Parathyroid adenoma (tissue), 2 donors: ENCODE results near the gene IL20RB.

Source experiments
- H2AFZ ChIP-seq: fragments of 300-600 bp; sonication (generic); one replicate; pipeline ENCODE4 v1.7.0; 2017; ENCODE audit warnings: antibody characterized with exemption, mild to moderate bottlenecking
- H3K27ac ChIP-seq: fragments of 300-600 bp; sonication (generic); one replicate; pipeline ENCODE4 v1.7.0; 2017
- H3K27me3 ChIP-seq: fragments of 300-600 bp; sonication (generic); one replicate; pipeline ENCODE4 v1.7.0; 2017; ENCODE audit warnings: low read length; ENCODE audit not compliant: control insufficient read depth, insufficient read depth
- H3K36me3 ChIP-seq: fragments of 300-600 bp; sonication (generic); one replicate; pipeline ENCODE4 v1.7.0; 2017; ENCODE audit warnings: low read length; ENCODE audit not compliant: control insufficient read depth, insufficient read depth
- H3K4me1 ChIP-seq: fragments of 300-600 bp; sonication (generic); one replicate; pipeline ENCODE4 v1.7.0; 2017; ENCODE audit warnings: control low read depth
- H3K4me2 ChIP-seq: fragments of 300-600 bp; sonication (generic); one replicate; pipeline ENCODE4 v1.7.0; 2017; ENCODE audit warnings: low read length
- H3K4me3 ChIP-seq: fragments of 300-600 bp; sonication (generic); one replicate; pipeline ENCODE4 v1.7.0; 2017; ENCODE audit warnings: low read depth, low read length
- H3K79me2 ChIP-seq: fragments of 300-600 bp; sonication (generic); one replicate; pipeline ENCODE4 v1.7.0; 2017; ENCODE audit warnings: control low read depth
- H3K9ac ChIP-seq: fragments of 300-600 bp; sonication (generic); one replicate; pipeline ENCODE4 v1.7.0; 2017; ENCODE audit warnings: mild to moderate bottlenecking
- H3K9me3 ChIP-seq: fragments of 300-600 bp; sonication (generic); one replicate; pipeline ENCODE4 v1.7.0; 2017; ENCODE audit warnings: low read length; ENCODE audit not compliant: control insufficient read depth
- TF ChIP-seq, protein P1 (sequence below): fragments of 300-600 bp; sonication (generic); IDR thresholded peaks from one replicate; pipeline ENCODE4 v1.7.0; 2017; ENCODE audit warnings: antibody characterized with exemption, mild to moderate bottlenecking
- donor health status: primary hyperparathyroidism.

Gene IL20RB

GRCh38 chr3:137047240-137047639 is 89.5 kb downstream of the IL20RB start:
- H3K27ac ChIP-seq = no peak overlapping the region
- no peak overlapping the region for H3K4me3 ChIP-seq
- no peaks in the 10 kb centered on the region for H3K9me3 ChIP-seq
- no peak overlapping the region for H3K9ac ChIP-seq
- no peaks in the 10 kb centered on the region for H3K36me3 ChIP-seq
- H3K27me3 ChIP-seq = no peaks in the 10 kb centered on the region
- H3K79me2 ChIP-seq = no peaks in the 10 kb centered on the region
- no peaks in the 10 kb centered on the region for H3K4me1 ChIP-seq
- no peak overlapping the region for H2AFZ ChIP-seq
- no peak overlapping the region for H3K4me2 ChIP-seq
- TF ChIP-seq, protein P1, sequence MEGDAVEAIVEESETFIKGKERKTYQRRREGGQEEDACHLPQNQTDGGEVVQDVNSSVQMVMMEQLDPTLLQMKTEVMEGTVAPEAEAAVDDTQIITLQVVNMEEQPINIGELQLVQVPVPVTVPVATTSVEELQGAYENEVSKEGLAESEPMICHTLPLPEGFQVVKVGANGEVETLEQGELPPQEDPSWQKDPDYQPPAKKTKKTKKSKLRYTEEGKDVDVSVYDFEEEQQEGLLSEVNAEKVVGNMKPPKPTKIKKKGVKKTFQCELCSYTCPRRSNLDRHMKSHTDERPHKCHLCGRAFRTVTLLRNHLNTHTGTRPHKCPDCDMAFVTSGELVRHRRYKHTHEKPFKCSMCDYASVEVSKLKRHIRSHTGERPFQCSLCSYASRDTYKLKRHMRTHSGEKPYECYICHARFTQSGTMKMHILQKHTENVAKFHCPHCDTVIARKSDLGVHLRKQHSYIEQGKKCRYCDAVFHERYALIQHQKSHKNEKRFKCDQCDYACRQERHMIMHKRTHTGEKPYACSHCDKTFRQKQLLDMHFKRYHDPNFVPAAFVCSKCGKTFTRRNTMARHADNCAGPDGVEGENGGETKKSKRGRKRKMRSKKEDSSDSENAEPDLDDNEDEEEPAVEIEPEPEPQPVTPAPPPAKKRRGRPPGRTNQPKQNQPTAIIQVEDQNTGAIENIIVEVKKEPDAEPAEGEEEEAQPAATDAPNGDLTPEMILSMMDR = no peak

DNA sequence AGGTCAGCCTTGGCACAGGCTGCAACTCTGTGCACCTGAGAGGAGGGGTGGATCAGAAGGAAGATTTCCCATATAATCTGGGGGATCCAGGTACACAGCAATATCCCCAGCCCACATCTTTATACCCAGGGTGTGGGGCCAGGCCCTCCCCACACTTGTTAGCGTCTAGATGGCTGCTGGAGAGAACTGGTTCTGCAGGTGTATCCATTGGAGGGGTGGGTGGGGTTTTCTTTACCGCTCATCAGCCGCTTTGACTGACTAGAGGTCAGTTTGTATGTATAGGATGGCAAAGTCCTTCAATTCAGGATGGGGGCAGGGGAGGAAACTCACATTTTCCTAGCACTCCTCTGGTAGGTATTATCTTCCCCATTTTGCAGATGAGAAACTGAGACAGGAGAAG is 92.5 kb downstream of the IL20RB start:
- Histone ChIP-seq H3K27ac (no peak overlapping the region), H3K4me2 (no peak overlapping the region), H3K4me1 (no peaks in the 10 kb centered on the region), H3K79me2 (no peaks in the 10 kb centered on the region), H3K4me3 (no peak overlapping the region), H3K36me3 (no peaks in the 10 kb centered on the region), H2AFZ (no peak overlapping the region), H3K9me3 (no peaks in the 10 kb centered on the region), H3K9ac (no peak overlapping the region), H3K27me3 (no peaks in the 10 kb centered on the region)
- TF ChIP-seq, protein P1 = no peak

- H3K27ac ChIP-seq = no peak overlapping the region
- no peaks in the 10 kb centered on the region for H3K79me2 ChIP-seq
- H3K4me1 ChIP-seq = peaks cover 9% of the 10 kb centered on the region
- H3K36me3 ChIP-seq = no peaks in the 10 kb centered on the region
- no peak overlapping the region for H3K9ac ChIP-seq
- no peaks in the 10 kb centered on the region for H3K27me3 ChIP-seq
- H2AFZ ChIP-seq = no peak overlapping the region
- no peak overlapping the region for H3K4me3 ChIP-seq
- H3K9me3 ChIP-seq = no peaks in the 10 kb centered on the region
- H3K4me2 ChIP-seq = no peak overlapping the region
- TF ChIP-seq, protein P1 = no peak
Observed at GRCh38 chr3:137052298-137052697, 94.5 kb downstream of the IL20RB start.
